T-helper 17 cell (primary cell): ENCODE results near the gene BMP8B. TPM values are rescaled to one million over a fixed set of nuclear protein-coding genes. Genes with fewer than 3 reads are reported as not detected.
"Not testable (repeated sequence)": the region's sequence is repeated elsewhere in the genome, so short reads cannot be mapped to it uniquely, and the experiment has no call there.

ENCODE experiments used
- ATAC-seq: fragments of 150-1000 bp; cut with Tn5 transposase; 2 replicates; pipeline ENCODE4 v1.10.0; 2021; ENCODE audit warnings: mild to moderate bottlenecking, moderate library complexity
- DNase-seq, 3 donors: peaks; one replicate each; pipeline versions ENCODE4 v3.0.0 to v3.0.0-alpha.2; 2020 to 2021
- H3K9me3 ChIP-seq: one replicate; pipeline ENCODE4 v1.7.0; 2013; ENCODE audit warnings: low read length, mild to moderate bottlenecking; ENCODE audit not compliant: control insufficient read depth, poor library complexity, severe bottlenecking
- H3K27ac Mint-ChIP-seq: one replicate; pipeline ENCODE4 v1.8.0; 2022; ENCODE audit warnings: mild to moderate bottlenecking, moderate library complexity, mixed read lengths
- H3K27me3 Mint-ChIP-seq: one replicate; pipeline ENCODE4 v1.8.0; 2022; ENCODE audit warnings: mixed read lengths
- H3K36me3 Mint-ChIP-seq: one replicate; pipeline ENCODE4 v1.8.0; 2022; ENCODE audit warnings: low read depth, mixed read lengths
- H3K4me1 Mint-ChIP-seq: one replicate; pipeline ENCODE4 v1.8.0; 2022; ENCODE audit warnings: mild to moderate bottlenecking, mixed read lengths
- H3K4me3 Mint-ChIP-seq: one replicate; pipeline ENCODE4 v1.8.0; 2022; ENCODE audit warnings: mild to moderate bottlenecking, moderate library complexity, mixed read lengths
- total RNA-seq, 4 donors: library from RNA in 2 of 4; stranded (reverse) in 2 of 4; gene quantifications; one replicate each; pipeline ENCODE4 v1.2.3 and lab custom pipeline; 2022 to 2026

BMP8B gene
- total RNA-seq, 2 donors from 2014 or later = 1.3 TPM; not detected in 1

GRCh38 chr1:39779821-39780220 lies 8.8 kb downstream of the BMP8B start:
- H3K27me3 Mint-ChIP-seq = peaks cover 18% of the 10 kb centered on the region
- no peaks in the 10 kb centered on the region for H3K9me3 ChIP-seq
- no peaks in the 10 kb centered on the region for H3K4me1 Mint-ChIP-seq
- DNase-seq = no peak
- H3K27ac Mint-ChIP-seq = no peak overlapping the region
- ATAC-seq = no peak
- no peaks in the 10 kb centered on the region for H3K36me3 Mint-ChIP-seq
- no peak overlapping the region for H3K4me3 Mint-ChIP-seq

GRCh38 chr1:39779137-39779536 lies 9.5 kb downstream of the BMP8B start:
- no peaks in the 10 kb centered on the region for H3K9me3 ChIP-seq
- DNase-seq = no peak
- ATAC-seq = no peak
- Mint-ChIP-seq H3K4me3 (no peak overlapping the region), H3K27ac (no peak overlapping the region), H3K36me3 (no peaks in the 10 kb centered on the region), H3K27me3 (peaks cover 18% of the 10 kb centered on the region), H3K4me1 (no peaks in the 10 kb centered on the region)

GRCh38 chr1:39778463-39779099 lies 10.1 kb downstream of the BMP8B start:
- H3K36me3 Mint-ChIP-seq, DNase-seq, H3K9me3 ChIP-seq, H3K27ac Mint-ChIP-seq, H3K4me3 Mint-ChIP-seq, ATAC-seq, H3K4me1 Mint-ChIP-seq: not testable (repeated sequence)
- peaks cover 18% of the 10 kb centered on the region for H3K27me3 Mint-ChIP-seq

GRCh38 chr1:39777896-39778295 lies 10.8 kb downstream of the BMP8B start:
- H3K9me3 ChIP-seq, H3K4me3 Mint-ChIP-seq, H3K36me3 Mint-ChIP-seq, H3K4me1 Mint-ChIP-seq, H3K27ac Mint-ChIP-seq, ATAC-seq, DNase-seq: not testable (repeated sequence)
- peaks cover 13% of the 10 kb centered on the region for H3K27me3 Mint-ChIP-seq

GRCh38 chr1:39777306-39777705 lies 11.4 kb downstream of the BMP8B start:
- H3K4me1 Mint-ChIP-seq = no peaks in the 10 kb centered on the region
- DNase-seq = no peak
- no peak for ATAC-seq
- peaks cover 13% of the 10 kb centered on the region for H3K27me3 Mint-ChIP-seq
- H3K27ac Mint-ChIP-seq = no peak overlapping the region
- H3K4me3 Mint-ChIP-seq = no peak overlapping the region
- H3K36me3 Mint-ChIP-seq = no peaks in the 10 kb centered on the region
- no peaks in the 10 kb centered on the region for H3K9me3 ChIP-seq

- peaks cover 13% of the 10 kb centered on the region for H3K27me3 Mint-ChIP-seq
- no peaks in the 10 kb centered on the region for H3K9me3 ChIP-seq
- H3K36me3 Mint-ChIP-seq = no peaks in the 10 kb centered on the region
- no peak overlapping the region for H3K4me3 Mint-ChIP-seq
- ATAC-seq (no peak), DNase-seq (no peak)
- H3K27ac Mint-ChIP-seq = no peak overlapping the region
- no peaks in the 10 kb centered on the region for H3K4me1 Mint-ChIP-seq
Observed at GRCh38 chr1:39776886-39777285, 11.8 kb downstream of the BMP8B start.

GRCh38 chr1:39776400-39776713 lies 12.3 kb downstream of the BMP8B start:
- DNase-seq (no peak), ATAC-seq (no peak)
- Mint-ChIP-seq H3K36me3 (no peaks in the 10 kb centered on the region), H3K27ac (no peak overlapping the region), H3K4me1 (no peaks in the 10 kb centered on the region), H3K27me3 (peaks cover 13% of the 10 kb centered on the region), H3K4me3 (no peak overlapping the region)
- no peaks in the 10 kb centered on the region for H3K9me3 ChIP-seq

- not testable (repeated sequence) for H3K4me1 Mint-ChIP-seq, H3K9me3 ChIP-seq, H3K4me3 Mint-ChIP-seq, H3K27ac Mint-ChIP-seq, H3K27me3 Mint-ChIP-seq, DNase-seq, ATAC-seq, H3K36me3 Mint-ChIP-seq
Observed at GRCh38 chr1:39775676-39776399, 12.8 kb downstream of the BMP8B start.

- not testable (repeated sequence) for H3K27me3 Mint-ChIP-seq, DNase-seq, H3K36me3 Mint-ChIP-seq, H3K4me1 Mint-ChIP-seq, H3K9me3 ChIP-seq, H3K4me3 Mint-ChIP-seq, ATAC-seq, H3K27ac Mint-ChIP-seq
Observed at GRCh38 chr1:39775141-39775540, 13.5 kb downstream of the BMP8B start.

- not testable (repeated sequence) for H3K36me3 Mint-ChIP-seq, H3K27ac Mint-ChIP-seq, H3K4me3 Mint-ChIP-seq, DNase-seq, H3K4me1 Mint-ChIP-seq, H3K9me3 ChIP-seq, H3K27me3 Mint-ChIP-seq
- ATAC-seq = peak; percentile 66
Observed at GRCh38 chr1:39773369-39773979, 15.2 kb downstream of the BMP8B start.

- H3K4me1 Mint-ChIP-seq, H3K27ac Mint-ChIP-seq, H3K27me3 Mint-ChIP-seq, DNase-seq, H3K4me3 Mint-ChIP-seq, H3K9me3 ChIP-seq, H3K36me3 Mint-ChIP-seq: not testable (repeated sequence)
- ATAC-seq = peak; percentile 28
Observed at GRCh38 chr1:39771022-39771532, 17.6 kb downstream of the BMP8B start, which contains the start of gene OXCT2. Gene OXCT2, minus strand, starts transcription at chr1:39771348. Its CDS starts 93 bp downstream, at chr1:39771255.

- not testable (repeated sequence) for H3K36me3 Mint-ChIP-seq, H3K27ac Mint-ChIP-seq, H3K4me3 Mint-ChIP-seq, H3K4me1 Mint-ChIP-seq, H3K9me3 ChIP-seq, DNase-seq, H3K27me3 Mint-ChIP-seq
- ATAC-seq = peak; percentile 38
Observed at GRCh38 chr1:39770100-39771021, 18.3 kb downstream of the BMP8B start.

GRCh38 chr1:39769502-39769901 lies 19.2 kb downstream of the BMP8B start:
- not testable (repeated sequence) for H3K27ac Mint-ChIP-seq, DNase-seq, H3K4me3 Mint-ChIP-seq, H3K4me1 Mint-ChIP-seq, H3K36me3 Mint-ChIP-seq, H3K27me3 Mint-ChIP-seq, H3K9me3 ChIP-seq, ATAC-seq
